Stimulated activated CD4-positive, alpha-beta T cell treated with anti-CD3 and anti-CD28 coated beads, Interleukin-1b, Interleukin-23, amount 100 ng/mL, for 48 hours (primary cell): ENCODE data around the gene SYNGR1.
"Not testable (repeated sequence)": the region's sequence is repeated elsewhere in the genome, so short reads cannot be mapped to it uniquely, and the experiment has no call there.

ENCODE experiments used
- DNase-seq: peaks from one replicate; pipeline ENCODE4 v3.0.0-alpha.2; 2020

Gene SYNGR1

GRCh38 chr22:39352306-39352891, 2.6 kb downstream of the SYNGR1 start:
- DNase-seq: no peak

- no peak for DNase-seq
Observed at GRCh38 chr22:39353346-39353745, 3.6 kb downstream of the SYNGR1 start.

- DNase-seq: no peak
Observed at GRCh38 chr22:39355080-39355479, 5.3 kb downstream of the SYNGR1 start.

GRCh38 chr22:39355805-39356204, 6.0 kb downstream of the SYNGR1 start:
- not testable (repeated sequence) for DNase-seq

GRCh38 chr22:39356464-39356863, 6.7 kb downstream of the SYNGR1 start:
- DNase-seq: no peak

- DNase-seq: not testable (repeated sequence)
Observed at GRCh38 chr22:39357110-39358108, 7.6 kb downstream of the SYNGR1 start.

- DNase-seq: not testable (repeated sequence)
Observed at GRCh38 chr22:39358197-39358596, 8.4 kb downstream of the SYNGR1 start.

GRCh38 chr22:39359659-39360195, 9.9 kb downstream of the SYNGR1 start:
- no peak for DNase-seq

- no peak for DNase-seq
Observed at GRCh38 chr22:39360242-39360641, 10.5 kb downstream of the SYNGR1 start.

GRCh38 chr22:39360674-39361413, 11.1 kb downstream of the SYNGR1 start:
- no peak for DNase-seq

GRCh38 chr22:39361496-39361895, 11.7 kb downstream of the SYNGR1 start:
- DNase-seq: no peak

- DNase-seq: no peak
Observed at GRCh38 chr22:39362271-39362670, 12.5 kb downstream of the SYNGR1 start.

- DNase-seq: no peak
Observed at GRCh38 chr22:39362932-39363331, 13.1 kb downstream of the SYNGR1 start.

- no peak for DNase-seq
Observed at GRCh38 chr22:39363751-39364515, 14.1 kb downstream of the SYNGR1 start.

GRCh38 chr22:39364714-39365491, 15.1 kb downstream of the SYNGR1 start:
- DNase-seq: no peak

- no peak for DNase-seq
Observed at GRCh38 chr22:39365492-39365780, 15.6 kb downstream of the SYNGR1 start.

GRCh38 chr22:39367035-39367434, 17.2 kb downstream of the SYNGR1 start:
- no peak for DNase-seq

- DNase-seq: no peak
Observed at GRCh38 chr22:39368461-39368911, 18.7 kb downstream of the SYNGR1 start.

- no peak for DNase-seq
Observed at GRCh38 chr22:39369186-39369585, 19.4 kb downstream of the SYNGR1 start.

GRCh38 chr22:39369586-39369985, 19.8 kb downstream of the SYNGR1 start:
- DNase-seq: no peak

- no peak for DNase-seq
Observed at GRCh38 chr22:39371732-39372131, 21.9 kb downstream of the SYNGR1 start.

GRCh38 chr22:39374191-39374590, 24.4 kb downstream of the SYNGR1 start:
- DNase-seq: no peak
